H9 (cell line): ENCODE measurements around the gene SLC22A5. TPM values are rescaled to one million over a fixed set of nuclear protein-coding genes. Genes with fewer than 3 reads are reported as not detected.

ENCODE experiments used
- DNase-seq: peaks from one replicate; pipeline ENCODE4 v3.0.0-alpha.2; 2017
- H2AFZ ChIP-seq: one replicate; pipeline ENCODE4 v1.6.1; 2013; ENCODE audit warnings: mild to moderate bottlenecking, low read length, control low read depth, moderate library complexity
- H2AK5ac ChIP-seq: 2 replicates; pipeline ENCODE4 v1.6.1; 2013; ENCODE audit warnings: low read length, control low read depth, mixed read lengths; ENCODE audit not compliant: insufficient read length
- H2BK120ac ChIP-seq: one replicate; pipeline ENCODE4 v1.6.1; 2013; ENCODE audit warnings: low read depth, mild to moderate bottlenecking, low read length, control low read depth, inconsistent platforms; ENCODE audit not compliant: poor library complexity, severe bottlenecking
- H2BK12ac ChIP-seq: 2 replicates; pipeline ENCODE4 v1.6.1; 2013; ENCODE audit warnings: low read length, control low read depth, mixed read lengths, low read depth; ENCODE audit not compliant: insufficient read length
- H2BK15ac ChIP-seq: 2 replicates; pipeline ENCODE4 v1.6.1; 2013; ENCODE audit warnings: low read depth, low read length, control low read depth
- H2BK20ac ChIP-seq: one replicate; pipeline ENCODE4 v1.6.1; 2013; ENCODE audit warnings: low read depth, mild to moderate bottlenecking, low read length, control low read depth, inconsistent platforms; ENCODE audit not compliant: poor library complexity, severe bottlenecking
- H2BK5ac ChIP-seq: 2 replicates; pipeline ENCODE4 v1.6.1; 2013; ENCODE audit warnings: low read length, control low read depth, mixed read lengths; ENCODE audit not compliant: insufficient read length
- H3K14ac ChIP-seq: 2 replicates; pipeline ENCODE4 v1.6.1; 2013; ENCODE audit warnings: low read length, control low read depth; ENCODE audit not compliant: insufficient read depth
- H3K18ac ChIP-seq: 2 replicates; pipeline ENCODE4 v1.6.1; 2013; ENCODE audit warnings: low read depth, mild to moderate bottlenecking, mixed read lengths, low read length, control low read depth; ENCODE audit not compliant: insufficient read length
- H3K23ac ChIP-seq: 2 replicates; pipeline ENCODE4 v1.6.1; 2013; ENCODE audit warnings: low read length, control low read depth, mixed read lengths, low read depth; ENCODE audit not compliant: insufficient read length
- H3K23me2 ChIP-seq: 2 replicates; pipeline ENCODE4 v1.6.1; 2013; ENCODE audit warnings: low read depth, mild to moderate bottlenecking, mixed read lengths, low read length, control low read depth; ENCODE audit not compliant: insufficient read length, poor library complexity, severe bottlenecking
- H3K27ac ChIP-seq: 2 replicates; pipeline ENCODE4 v1.5.1; 2013; ENCODE audit warnings: low read length, control low read depth, mixed read lengths, low read depth; ENCODE audit not compliant: insufficient read length
- H3K27me3 ChIP-seq: 2 replicates; pipeline ENCODE4 v1.6.1; 2013; ENCODE audit warnings: low read length, control low read depth, inconsistent platforms; ENCODE audit not compliant: insufficient read depth
- H3K4ac ChIP-seq: 2 replicates; pipeline ENCODE4 v1.6.1; 2013; ENCODE audit warnings: low read depth, mild to moderate bottlenecking, control low read depth, inconsistent platforms, low read length, moderate library complexity
- H3K4me1 ChIP-seq: 2 replicates; pipeline ENCODE4 v1.6.1; 2013; ENCODE audit warnings: low read length, control low read depth, inconsistent platforms; ENCODE audit not compliant: insufficient read depth
- H3K4me2 ChIP-seq: 2 replicates; pipeline ENCODE4 v1.6.1; 2013; ENCODE audit warnings: low read length, control low read depth, mixed read lengths; ENCODE audit not compliant: insufficient read length, insufficient read depth
- H3K56ac ChIP-seq: 2 replicates; pipeline ENCODE4 v1.6.1; 2013; ENCODE audit warnings: low read depth, mild to moderate bottlenecking, mixed read lengths, low read length, control low read depth; ENCODE audit not compliant: insufficient read length
- H3K79me1 ChIP-seq: 2 replicates; pipeline ENCODE4 v1.6.1; 2013; ENCODE audit warnings: low read depth, mild to moderate bottlenecking, moderate library complexity, low read length, control low read depth, inconsistent platforms; ENCODE audit not compliant: insufficient read depth, poor library complexity, severe bottlenecking
- H3K79me2 ChIP-seq: 2 replicates; pipeline ENCODE4 v1.6.1; 2013; ENCODE audit warnings: low read length, control low read depth, inconsistent platforms; ENCODE audit not compliant: insufficient read depth
- H3K9ac ChIP-seq: 2 replicates; pipeline ENCODE4 v1.6.1; 2013; ENCODE audit warnings: low read length, control low read depth, mixed read lengths; ENCODE audit not compliant: insufficient read length; ENCODE audit errors: extremely low read depth
- H3K9me3 ChIP-seq: one replicate; pipeline ENCODE4 v1.6.1; 2013; ENCODE audit warnings: low read depth, low read length, inconsistent platforms; ENCODE audit not compliant: control insufficient read depth
- H3T11ph ChIP-seq: one replicate; pipeline ENCODE4 v1.6.1; 2013; ENCODE audit warnings: mild to moderate bottlenecking, low read length, control low read depth, inconsistent platforms
- H4K20me1 ChIP-seq: one replicate; pipeline ENCODE4 v1.6.1; 2013; ENCODE audit not compliant: control insufficient read depth, insufficient read length, insufficient read depth
- H4K5ac ChIP-seq: 2 replicates; pipeline ENCODE4 v1.6.1; 2013; ENCODE audit warnings: low read depth, mild to moderate bottlenecking, mixed read lengths, low read length, control low read depth; ENCODE audit not compliant: insufficient read length
- H4K8ac ChIP-seq: replicated peaks from 2 replicates; pipeline ENCODE4 v1.6.1; 2013; ENCODE audit warnings: low read length, control low read depth, mixed read lengths, low read depth; ENCODE audit not compliant: insufficient read length
- H4K91ac ChIP-seq: 2 replicates; pipeline ENCODE4 v1.6.1; 2013; ENCODE audit warnings: low read depth, mild to moderate bottlenecking, moderate library complexity, mixed read lengths, low read length, control low read depth; ENCODE audit not compliant: insufficient read length
- H3K27ac Mint-ChIP-seq, 3 experiments: 2 replicates in 2 of 3; 3 replicates in 1 of 3; pipeline ENCODE4 v1.8.0; 2020 to 2021; ENCODE audit warnings: mixed read lengths in 3 of 3, mild to moderate bottlenecking in 1 of 3, moderate library complexity in 1 of 3
- H3K27me3 Mint-ChIP-seq: 2 replicates; pipeline ENCODE4 v1.8.0; 2021; ENCODE audit warnings: low read depth, mild to moderate bottlenecking, moderate library complexity, mixed read lengths
- H3K36me3 Mint-ChIP-seq, 3 experiments: 2 replicates in 2 of 3; 3 replicates in 1 of 3; pipeline ENCODE4 v1.8.0; 2020 to 2021; ENCODE audit warnings: low read depth in 3 of 3, mixed read lengths in 3 of 3; ENCODE audit not compliant: insufficient read depth in 1 of 3
- H3K4me1 Mint-ChIP-seq, 2 experiments: 2 replicates each; pipeline ENCODE4 v1.8.0; 2020; ENCODE audit warnings: mixed read lengths in 2 of 2
- H3K4me3 Mint-ChIP-seq, 2 experiments: 2 replicates in 1 of 2; 3 replicates in 1 of 2; pipeline ENCODE4 v1.8.0; 2020 to 2021; ENCODE audit warnings: mild to moderate bottlenecking in 2 of 2, mixed read lengths in 2 of 2, moderate library complexity in 1 of 2
- H3K9me3 Mint-ChIP-seq, 2 experiments: 2 replicates in 1 of 2; 3 replicates in 1 of 2; pipeline ENCODE4 v1.8.0; 2020; ENCODE audit warnings: mild to moderate bottlenecking in 2 of 2, mixed read lengths in 2 of 2, moderate library complexity in 1 of 2
- CTCF ChIP-seq: fragments of 200-600 bp; sonication (generic); conservative IDR thresholded peaks from 3 replicates; pipeline ENCODE4 v1.8.0; 2021; ENCODE audit warnings: antibody characterized with exemption, mild to moderate bottlenecking
- WGBS: extraction: QIAGEN DNeasy Blood & Tissue Kit; methylation state at CpG from one replicate; pipeline ENCODE4 v1.1.7; 2013; ENCODE audit warnings: missing lambda C conversion rate, low lambda C conversion rate, mixed read lengths; ENCODE audit not compliant: insufficient read length; ENCODE audit errors: extremely low coverage; 5-methylcytosine and 5-hydroxymethylcytosine counted together
- total RNA-seq: library from RNA; stranded (reverse); gene quantifications from 2 replicates; pipeline ENCODE4 v1.2.1, GENCODE V29; 2021

SLC22A5 gene
- total RNA-seq, 1 experiment from 2014 or later: 3.4 TPM

GRCh38 chr5:132438917-132439316 lies 69.4 kb downstream of the SLC22A5 start:
- Histone ChIP-seq H3K27me3 (no peaks in the 10 kb centered on the region), H2AK5ac (no peak overlapping the region), H4K8ac (no peak overlapping the region), H2BK120ac (no peak overlapping the region), H3K79me1 (no peaks in the 10 kb centered on the region), H3K9ac (no peak overlapping the region), H3T11ph (no peak overlapping the region), H4K20me1 (no peaks in the 10 kb centered on the region), H2BK20ac (no peak overlapping the region), H4K5ac (no peak overlapping the region), H3K9me3 (no peaks in the 10 kb centered on the region), H4K91ac (no peak overlapping the region), H3K14ac (no peak overlapping the region), H3K4ac (no peak overlapping the region), H3K4me2 (no peak overlapping the region), H2AFZ (no peak overlapping the region), H2BK15ac (no peak overlapping the region; the same call in 1 of the 2 replicates), H3K27ac (no peak overlapping the region), H3K23ac (no peak overlapping the region), H3K18ac (no peak overlapping the region), H3K4me1 (no peaks in the 10 kb centered on the region; the same call in 1 of the 2 replicates), H2BK5ac (no peak overlapping the region), H3K56ac (no peak overlapping the region), H3K79me2 (no peaks in the 10 kb centered on the region), H2BK12ac (no peak overlapping the region), H3K23me2 (no peaks in the 10 kb centered on the region)
- no peaks in the 10 kb centered on the region for H3K36me3 Mint-ChIP-seq
- no peak overlapping the region for H3K4me3 Mint-ChIP-seq
- no peaks in the 10 kb centered on the region for H3K9me3 Mint-ChIP-seq
- no peak for TF ChIP-seq CTCF
- WGBS: no CpG with 5 or more reads among the region's 4 CpGs
- no peak for DNase-seq
- no peaks in the 10 kb centered on the region for H3K27me3 Mint-ChIP-seq
- no peak overlapping the region for H3K27ac Mint-ChIP-seq
- peaks cover 17 to 24% of the 10 kb centered on the region in 2 experiments for H3K4me1 Mint-ChIP-seq
